ENCODE measurements around the gene STAT1. TPM values are rescaled to one million over a fixed set of nuclear protein-coding genes. Genes with fewer than 3 reads are reported as not detected.

Gene STAT1
- total RNA-seq, 2 experiments from 2014 or later, result 540 to 547 TPM

DNA sequence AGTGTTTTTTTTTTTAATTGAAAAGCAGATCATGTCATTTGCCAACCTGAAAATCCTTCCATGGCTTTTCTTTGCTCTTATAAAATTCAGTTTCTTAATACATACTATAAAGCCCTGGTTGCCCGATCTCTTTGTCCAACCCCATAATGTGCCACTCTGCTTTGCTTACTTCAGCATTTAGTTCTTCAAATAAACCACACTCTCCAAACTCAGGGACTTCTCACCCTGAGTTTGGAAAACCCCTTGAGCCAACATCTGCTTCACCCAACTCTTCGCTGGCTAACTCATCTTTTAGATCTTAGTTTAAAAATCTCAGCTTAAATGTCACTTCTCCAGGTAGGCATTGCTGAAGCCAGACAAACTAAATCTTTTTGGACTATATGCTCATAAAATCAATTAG, 1.3 kb upstream of the STAT1 start:
- Mint-ChIP-seq H3K4me1 (peaks cover 42% of the 10 kb centered on the region), H3K27me3 (no peaks in the 10 kb centered on the region), H3K9me3 (peaks cover 4% of the 10 kb centered on the region), H3K36me3 (ENCODE audit: low read depth) (peaks cover 12% of the 10 kb centered on the region), H3K27ac (no peak overlapping the region), H3K4me3 (no peak overlapping the region)
- ChIA-PET CTCF (interaction anchor here (1.0 to 1.9 kb wide), 4 partner anchors 8 to 140 kb away, joined by 4 to 7 read pairs (median 5); no protein-coding TSS in a partner anchor), POLR2A (interaction anchor here (0.8 to 8.2 kb wide), 10 partner anchors 10 to 140 kb away, joined by 3 to 167 read pairs (median 23); partner anchors contain the start of genes GLS and STAT4)
- no peak for DNase-seq

DNA sequence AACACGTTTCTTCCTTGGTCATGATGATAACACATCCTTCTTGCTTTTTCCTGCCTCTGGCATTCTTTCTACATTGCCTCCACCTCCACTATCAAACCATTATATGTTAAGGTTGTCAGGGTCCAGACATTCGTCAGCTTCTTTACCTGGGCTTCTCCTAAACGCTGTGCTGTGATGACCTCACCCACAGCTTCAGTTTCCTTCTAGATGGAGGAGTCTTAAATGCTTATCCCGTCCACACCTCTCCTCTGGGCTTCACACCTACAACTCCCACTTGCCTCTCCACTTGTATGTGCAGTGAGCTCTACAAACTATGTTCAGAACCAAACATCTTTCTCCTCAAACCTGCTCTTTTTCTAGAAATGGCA, 666 bp upstream of the STAT1 start:
- POLR2A ChIA-PET, result interaction anchor here (0.8 to 8.2 kb wide), 21 partner anchors 10 to 663 kb away, joined by 3 to 167 read pairs (median 4); partner anchors contain the start of genes GLS, NABP1 and STAT4
- no peaks in the 10 kb centered on the region for H3K27me3 Mint-ChIP-seq
- H3K27ac Mint-ChIP-seq, result no peak overlapping the region
- H3K9me3 Mint-ChIP-seq, result peaks cover 4% of the 10 kb centered on the region
- DNase-seq, result no peak
- peaks cover 44% of the 10 kb centered on the region for H3K4me1 Mint-ChIP-seq
- H3K36me3 Mint-ChIP-seq (ENCODE audit: low read depth), result peaks cover 16% of the 10 kb centered on the region
- no peak overlapping the region for H3K4me3 Mint-ChIP-seq
- CTCF ChIA-PET, result interaction anchor here (1.0 to 1.9 kb wide), 4 partner anchors 8 to 140 kb away, joined by 4 to 7 read pairs (median 5); no protein-coding TSS in a partner anchor

DNA sequence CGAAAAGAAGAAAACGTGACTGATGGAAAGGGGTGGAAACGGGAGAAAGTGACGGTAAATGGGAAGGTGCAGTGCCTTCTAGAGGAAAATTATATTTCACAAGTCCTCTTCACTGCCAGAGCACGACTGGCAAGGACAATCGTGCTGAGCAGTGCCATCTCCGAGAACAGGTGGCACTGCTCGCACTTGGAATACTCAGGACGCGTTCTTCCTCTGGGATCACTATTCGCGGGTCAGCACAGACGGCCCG, 364 bp downstream of the STAT1 start:
- DNase-seq, result no peak
- ChIA-PET POLR2A (interaction anchor here (0.7 to 8.2 kb wide), 15 partner anchors 9 to 664 kb away, joined by 3 to 167 read pairs (median 11); partner anchors contain the start of genes GLS, NABP1 and STAT4), CTCF (interaction anchor here (1.5 kb wide), 1 partner anchor 11 kb away, joined by 3 read pairs; no protein-coding TSS in a partner anchor)
- no peak overlapping the region for H3K4me3 Mint-ChIP-seq
- peaks cover 4% of the 10 kb centered on the region for H3K9me3 Mint-ChIP-seq
- H3K4me1 Mint-ChIP-seq, result peaks cover 42% of the 10 kb centered on the region
- no peaks in the 10 kb centered on the region for H3K27me3 Mint-ChIP-seq
- H3K36me3 Mint-ChIP-seq (ENCODE audit: low read depth), result peaks cover 25% of the 10 kb centered on the region
- no peak overlapping the region for H3K27ac Mint-ChIP-seq

DNA sequence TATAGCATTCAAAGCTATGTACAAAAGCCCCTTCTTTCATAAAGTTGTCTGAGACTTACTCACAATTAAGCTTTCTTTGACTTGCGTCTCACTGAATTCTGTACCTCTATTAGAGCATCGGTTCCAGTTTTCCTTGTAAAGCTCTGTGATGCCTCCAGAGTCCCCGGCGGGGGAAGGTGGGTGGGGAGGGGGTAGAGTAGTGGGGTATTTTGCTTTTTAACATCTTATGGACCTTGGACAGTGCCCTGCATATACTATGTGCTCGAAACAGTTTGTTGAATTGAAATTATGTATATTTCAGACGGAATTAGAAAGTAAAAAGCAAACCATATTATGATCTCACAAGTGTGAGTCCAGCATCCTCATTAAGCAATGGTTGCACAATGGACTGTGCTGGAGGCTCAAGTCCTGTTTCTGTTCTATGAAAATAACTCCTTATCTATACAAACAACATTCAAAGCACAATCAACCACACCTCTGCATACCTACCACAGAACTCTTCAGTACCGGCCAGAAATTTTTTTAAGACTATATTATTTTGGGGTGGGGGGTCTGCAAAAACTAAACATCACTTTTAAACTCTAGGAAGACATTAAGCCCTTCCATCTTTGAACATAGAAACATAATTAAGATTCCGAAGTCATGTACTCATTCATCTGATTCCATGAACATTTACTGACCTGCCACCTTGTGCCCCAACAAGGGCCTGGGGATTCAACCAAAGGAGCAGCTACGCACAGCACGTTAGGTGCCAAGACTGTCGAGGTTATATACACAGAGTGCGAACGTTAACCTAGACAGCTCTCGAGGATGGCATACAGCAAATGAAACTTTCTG, 908 bp downstream of the STAT1 start:
- ChIA-PET POLR2A (interaction anchor here (0.6 to 8.2 kb wide), 28 partner anchors 7 to 665 kb away, joined by 3 to 167 read pairs (median 6); partner anchors contain the start of genes GLS, NABP1 and STAT4), CTCF (interaction anchor here (0.7 to 2.0 kb wide), 10 partner anchors 11 to 163 kb away, joined by 3 to 14 read pairs (median 4); no protein-coding TSS in a partner anchor)
- H3K9me3 Mint-ChIP-seq, result peaks cover 4% of the 10 kb centered on the region
- H3K4me3 Mint-ChIP-seq, result no peak overlapping the region
- peaks cover 30% of the 10 kb centered on the region for H3K36me3 Mint-ChIP-seq (ENCODE audit: low read depth)
- no peaks in the 10 kb centered on the region for H3K27me3 Mint-ChIP-seq
- no peak overlapping the region for H3K27ac Mint-ChIP-seq
- DNase-seq, result no peak
- H3K4me1 Mint-ChIP-seq, result peaks cover 42% of the 10 kb centered on the region

DNA sequence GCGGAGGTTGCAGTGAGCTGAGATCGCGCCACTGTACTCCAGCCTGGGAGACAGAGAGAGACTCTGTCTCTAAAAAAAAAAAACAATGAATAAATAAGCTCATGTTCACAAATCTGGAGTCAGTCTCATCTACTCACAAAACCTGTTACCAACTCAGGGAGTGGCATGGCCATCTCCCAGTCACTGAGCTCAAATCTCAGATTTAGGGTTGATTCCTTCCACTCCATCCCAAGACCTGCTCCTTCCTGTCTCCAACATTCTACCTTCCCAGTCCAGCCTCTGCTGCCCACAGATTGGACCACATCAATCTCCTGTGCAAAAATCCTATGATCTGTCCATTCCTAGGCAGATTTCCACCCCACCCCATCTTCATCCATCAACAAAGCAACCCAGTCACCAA, 1.6 kb downstream of the STAT1 start:
- peaks cover 38% of the 10 kb centered on the region for H3K36me3 Mint-ChIP-seq (ENCODE audit: low read depth)
- peaks cover 46% of the 10 kb centered on the region for H3K4me1 Mint-ChIP-seq
- H3K27ac Mint-ChIP-seq, result no peak overlapping the region
- POLR2A ChIA-PET, result interaction anchor here (0.6 to 8.2 kb wide), 23 partner anchors 8 to 666 kb away, joined by 3 to 167 read pairs (median 6); partner anchors contain the start of genes GLS, NABP1 and STAT4
- no peaks in the 10 kb centered on the region for H3K27me3 Mint-ChIP-seq
- peaks cover 4% of the 10 kb centered on the region for H3K9me3 Mint-ChIP-seq
- DNase-seq, result no peak
- H3K4me3 Mint-ChIP-seq, result no peak overlapping the region
- CTCF ChIA-PET, result interaction anchor here (0.7 to 2.0 kb wide), 10 partner anchors 10 to 162 kb away, joined by 3 to 14 read pairs (median 4); no protein-coding TSS in a partner anchor

DNA sequence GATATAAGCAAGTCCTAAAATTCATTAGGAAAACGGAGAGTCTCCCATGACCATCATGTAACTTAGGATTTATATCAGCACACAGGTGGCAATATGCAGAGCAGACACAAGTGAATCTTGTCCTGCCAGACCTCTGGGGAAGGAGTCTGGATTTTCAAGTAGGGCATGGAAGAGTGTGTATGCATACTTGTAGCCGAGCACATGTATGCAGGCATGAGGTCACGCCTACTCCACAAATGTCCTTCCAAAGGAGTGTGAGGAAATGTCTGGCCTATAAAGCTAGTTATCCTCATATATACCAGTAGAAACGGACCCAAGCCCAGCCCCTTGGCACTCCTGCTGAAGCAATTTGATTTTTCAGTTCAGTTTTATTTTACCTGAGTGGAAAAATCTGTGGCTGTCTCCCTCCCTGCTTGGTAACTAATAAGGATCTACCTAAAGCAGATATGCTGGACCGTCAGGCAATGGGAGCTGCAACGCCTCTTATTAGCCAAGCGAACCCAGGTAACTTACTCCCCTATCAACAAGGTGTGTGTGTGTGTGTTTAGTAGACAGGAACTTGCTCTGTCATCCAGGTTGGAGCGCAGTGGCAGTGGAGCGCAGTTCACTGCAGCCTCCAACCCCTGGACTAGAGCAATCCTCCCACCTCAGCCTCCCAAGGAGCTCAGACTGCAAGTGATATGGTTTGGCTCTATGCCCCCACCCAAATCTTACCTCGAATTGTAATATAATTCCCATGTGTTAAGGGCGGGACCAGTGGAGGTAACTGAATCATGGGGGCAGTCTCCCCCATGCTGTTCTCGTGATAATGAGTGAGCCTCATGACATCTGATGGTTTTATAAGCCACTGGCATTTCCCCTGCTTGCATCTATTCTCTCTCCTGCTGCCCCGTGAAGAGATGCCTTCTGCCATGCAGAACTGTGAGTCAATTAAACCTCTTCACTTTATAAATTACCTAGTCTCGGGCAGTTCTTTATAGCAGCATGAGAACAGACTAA, 2.8 kb downstream of the STAT1 start:
- H3K27ac Mint-ChIP-seq, result peak overlapping the region; percentile 18
- H3K27me3 Mint-ChIP-seq, result no peaks in the 10 kb centered on the region
- DNase-seq, result no peak
- ChIA-PET POLR2A (interaction anchor here (1.2 to 8.2 kb wide), 16 partner anchors 9 to 667 kb away, joined by 3 to 167 read pairs (median 17); partner anchors contain the start of genes GLS, NABP1 and STAT4), CTCF (interaction anchor here (1.0 to 2.0 kb wide), 5 partner anchors 11 to 130 kb away, joined by 3 to 14 read pairs (median 5); no protein-coding TSS in a partner anchor)
- peaks cover 50% of the 10 kb centered on the region for H3K4me1 Mint-ChIP-seq
- H3K4me3 Mint-ChIP-seq, result no peak overlapping the region
- H3K9me3 Mint-ChIP-seq, result peaks cover 9% of the 10 kb centered on the region
- H3K36me3 Mint-ChIP-seq (ENCODE audit: low read depth), result peaks cover 45% of the 10 kb centered on the region

DNA sequence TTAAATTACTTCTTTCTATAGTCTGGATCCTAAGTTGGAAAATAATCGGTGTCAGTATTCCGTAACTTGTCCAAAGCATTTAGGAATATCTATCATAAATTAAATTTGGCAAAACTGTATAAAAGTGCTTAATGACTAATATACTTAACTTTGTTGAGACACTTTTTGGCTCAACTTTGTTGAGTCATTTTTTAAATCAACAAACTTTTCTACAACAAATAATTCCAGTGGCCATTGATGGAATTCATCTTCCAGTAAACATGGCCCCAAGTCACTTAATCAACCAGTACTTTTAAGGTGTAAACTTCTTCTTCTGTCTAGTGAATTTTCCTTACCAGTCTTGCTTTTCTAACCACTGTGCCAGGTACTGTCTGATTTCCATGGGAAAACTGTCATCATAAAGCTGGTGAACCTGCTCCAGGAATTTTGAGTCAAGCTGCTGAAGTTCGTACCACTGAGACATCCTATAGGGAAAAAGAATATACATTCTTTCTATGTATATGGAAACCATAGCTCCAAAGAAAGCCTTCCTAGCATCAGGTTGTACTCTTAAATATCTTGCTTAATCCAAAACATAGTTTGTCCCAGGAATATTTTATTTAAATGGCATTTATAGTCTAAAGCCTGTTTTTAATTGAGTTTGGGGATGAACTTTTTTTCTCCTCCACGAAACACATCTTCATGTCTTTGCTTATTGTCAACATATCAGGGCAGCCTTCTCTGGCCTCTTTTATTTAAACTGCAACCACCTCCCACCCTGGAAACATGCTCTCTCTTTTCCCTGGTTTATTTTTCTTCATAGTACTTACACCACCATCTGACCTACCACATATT, 4.2 kb downstream of the STAT1 start:
- DNase-seq, result no peak
- ChIA-PET CTCF (no interaction called here), POLR2A (interaction anchor here (1.0 to 8.2 kb wide), 4 partner anchors 8 to 17 kb away, joined by 3 to 167 read pairs (median 40); no protein-coding TSS in a partner anchor)
- Mint-ChIP-seq H3K27ac (peak overlapping the region; percentile 27), H3K4me1 (peaks cover 63% of the 10 kb centered on the region), H3K4me3 (peak overlapping the region; percentile 58), H3K36me3 (ENCODE audit: low read depth) (peaks cover 56% of the 10 kb centered on the region), H3K9me3 (peaks cover 11% of the 10 kb centered on the region), H3K27me3 (no peaks in the 10 kb centered on the region)

DNA sequence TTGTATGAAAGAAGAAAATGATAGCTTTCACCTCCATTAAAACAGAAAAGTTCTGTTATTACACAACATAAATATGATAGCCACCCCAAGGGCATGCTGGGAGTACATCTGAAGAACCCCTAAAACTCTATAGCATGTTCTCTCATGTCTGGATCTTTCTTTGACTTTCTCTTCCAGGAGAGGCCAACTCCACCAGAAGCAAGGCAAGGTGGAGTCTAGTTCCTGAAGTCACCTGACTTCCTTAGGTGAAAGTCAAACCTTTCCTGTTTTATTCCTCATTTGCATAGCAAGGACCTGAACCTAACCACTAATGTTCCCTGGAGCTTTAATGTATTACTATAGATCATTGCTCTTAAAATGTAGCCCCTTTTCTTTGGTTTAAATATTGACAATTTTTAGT, 5.7 kb downstream of the STAT1 start:
- CTCF ChIA-PET, result interaction anchor here (0.8 kb wide), 1 partner anchor 21 kb away, joined by 3 read pairs; no protein-coding TSS in a partner anchor
- Mint-ChIP-seq H3K4me1 (peaks cover 78% of the 10 kb centered on the region), H3K9me3 (peaks cover 21% of the 10 kb centered on the region), H3K4me3 (peak overlapping the region; percentile 24), H3K36me3 (ENCODE audit: low read depth) (peaks cover 70% of the 10 kb centered on the region), H3K27me3 (no peaks in the 10 kb centered on the region), H3K27ac (peak overlapping the region; percentile 10)
- no peak for DNase-seq
- POLR2A ChIA-PET, result interaction anchor here (1.1 to 4.3 kb wide), 3 partner anchors 12 to 19 kb away, joined by 3 to 20 read pairs (median 4); no protein-coding TSS in a partner anchor

DNA sequence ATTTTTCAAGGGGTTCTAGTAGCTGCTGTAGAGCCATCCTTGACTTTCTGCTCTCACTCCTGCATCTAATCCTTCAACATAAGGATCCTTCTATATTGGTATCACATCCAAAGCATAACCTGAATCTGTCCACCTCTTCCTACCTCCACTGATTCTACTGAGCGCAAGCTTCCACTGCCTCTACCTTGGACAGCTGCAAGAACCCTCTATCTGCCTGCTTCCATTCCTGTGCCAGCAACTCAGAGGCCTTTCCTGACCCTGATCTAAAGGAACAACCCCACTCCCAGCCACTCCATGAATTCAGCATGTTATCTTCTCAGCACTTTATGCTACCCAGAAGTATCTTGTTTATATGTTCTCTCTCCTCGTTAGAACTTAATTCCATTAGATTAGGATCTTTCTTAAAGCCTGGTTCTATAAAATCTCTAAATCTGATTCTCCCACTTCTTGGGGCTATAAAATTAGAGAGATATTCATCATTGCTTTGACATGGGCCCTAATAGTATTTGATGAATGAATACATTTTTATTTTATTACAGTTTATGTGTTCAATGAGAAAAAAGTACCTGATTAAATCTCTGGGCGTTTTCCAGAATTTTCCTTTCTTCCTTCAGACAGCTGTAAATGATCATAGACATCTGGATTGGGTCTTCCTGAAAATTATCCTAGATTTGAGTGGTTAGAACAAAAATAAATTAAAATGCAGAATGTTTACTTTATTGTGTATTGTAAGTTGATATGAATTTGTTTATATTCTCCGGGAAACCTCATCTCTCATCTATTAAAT, 6.8 kb downstream of the STAT1 start:
- CTCF ChIA-PET, result interaction anchor here (0.8 kb wide), 1 partner anchor 22 kb away, joined by 3 read pairs; no protein-coding TSS in a partner anchor
- no peak for DNase-seq
- POLR2A ChIA-PET, result interaction anchor here (0.7 to 4.3 kb wide), 5 partner anchors 8 to 120 kb away, joined by 3 to 20 read pairs (median 4); no protein-coding TSS in a partner anchor
- H3K9me3 Mint-ChIP-seq, result peaks cover 21% of the 10 kb centered on the region
- H3K27ac Mint-ChIP-seq, result no peak overlapping the region
- H3K27me3 Mint-ChIP-seq, result no peaks in the 10 kb centered on the region
- peak overlapping the region; percentile 2 for H3K4me3 Mint-ChIP-seq
- H3K36me3 Mint-ChIP-seq (ENCODE audit: low read depth), result peaks cover 81% of the 10 kb centered on the region
- H3K4me1 Mint-ChIP-seq, result peaks cover 87% of the 10 kb centered on the region

DNA sequence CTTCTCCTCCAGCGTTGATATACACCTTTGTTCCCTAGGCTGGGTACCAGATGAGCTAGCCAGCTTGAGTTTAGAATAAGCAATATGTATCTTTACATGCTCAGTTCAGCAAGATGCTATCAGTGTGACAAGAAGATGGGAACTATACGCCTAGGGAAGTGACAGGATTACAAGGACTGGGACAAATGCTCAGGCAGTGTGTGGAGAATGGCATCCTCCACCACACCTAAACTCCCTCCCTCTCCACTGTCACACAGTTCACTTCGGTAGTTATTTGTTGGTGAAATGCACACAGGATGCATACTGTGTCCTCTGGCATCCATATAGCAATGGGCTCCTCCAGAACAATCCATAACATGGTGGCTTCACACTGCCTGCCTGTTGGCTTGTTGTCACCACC, 7.7 kb downstream of the STAT1 start:
- peaks cover 90% of the 10 kb centered on the region for H3K36me3 Mint-ChIP-seq (ENCODE audit: low read depth)
- no peaks in the 10 kb centered on the region for H3K27me3 Mint-ChIP-seq
- no peak for DNase-seq
- no peak overlapping the region for H3K27ac Mint-ChIP-seq
- POLR2A ChIA-PET, result interaction anchor here (0.7 to 4.3 kb wide), 5 partner anchors 7 to 120 kb away, joined by 3 to 20 read pairs (median 5); no protein-coding TSS in a partner anchor
- peaks cover 21% of the 10 kb centered on the region for H3K9me3 Mint-ChIP-seq
- no peak overlapping the region for H3K4me3 Mint-ChIP-seq
- CTCF ChIA-PET, result no interaction called here
- peaks cover 90% of the 10 kb centered on the region for H3K4me1 Mint-ChIP-seq

All from activated CD4-positive, alpha-beta memory T cell treated with anti-CD3 and anti-CD28 coated beads, Interleukin-2, amount 10 ng/mL, durations not matched to agents 7 days and 5 days (primary cell).